ENCODE measurements around the gene BRCC3.

DNA sequence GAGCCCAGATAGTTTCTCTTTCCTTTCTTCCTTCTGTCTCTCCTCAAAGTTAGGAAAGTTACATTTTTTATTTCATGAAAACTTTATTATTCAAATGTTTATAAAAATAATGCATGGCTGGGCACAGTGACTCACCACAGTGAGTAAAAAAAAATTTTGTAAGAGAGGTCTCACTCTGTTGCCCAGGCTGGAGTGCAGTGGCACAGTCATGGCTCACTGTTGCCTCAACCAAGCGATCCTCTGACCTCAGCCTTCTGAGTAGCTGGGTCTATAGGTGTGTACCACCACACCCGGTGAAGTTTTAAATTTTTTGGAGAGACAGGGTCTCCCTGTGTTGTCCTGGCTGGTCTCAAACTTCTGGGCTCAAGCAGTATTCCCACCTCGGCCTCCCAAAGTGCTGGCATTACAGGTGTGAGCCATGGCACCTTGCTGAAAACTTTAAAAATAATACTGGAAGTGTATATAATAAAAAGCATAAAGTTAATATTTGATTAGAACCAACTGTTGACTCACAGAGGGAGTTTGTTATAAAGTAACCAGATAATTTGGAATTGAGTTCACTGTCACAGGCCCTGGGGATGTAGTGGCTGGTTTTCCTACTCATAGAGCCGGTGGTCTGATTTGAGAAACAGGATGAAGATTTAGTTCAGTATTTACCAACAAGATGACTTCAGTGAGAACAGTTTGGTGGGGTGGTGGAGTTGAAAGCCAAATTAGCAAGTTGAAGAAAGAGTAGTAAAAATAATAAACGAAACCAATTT lies 18.4 kb upstream of the BRCC3 start:
- TF ChIP-seq, protein P1, sequence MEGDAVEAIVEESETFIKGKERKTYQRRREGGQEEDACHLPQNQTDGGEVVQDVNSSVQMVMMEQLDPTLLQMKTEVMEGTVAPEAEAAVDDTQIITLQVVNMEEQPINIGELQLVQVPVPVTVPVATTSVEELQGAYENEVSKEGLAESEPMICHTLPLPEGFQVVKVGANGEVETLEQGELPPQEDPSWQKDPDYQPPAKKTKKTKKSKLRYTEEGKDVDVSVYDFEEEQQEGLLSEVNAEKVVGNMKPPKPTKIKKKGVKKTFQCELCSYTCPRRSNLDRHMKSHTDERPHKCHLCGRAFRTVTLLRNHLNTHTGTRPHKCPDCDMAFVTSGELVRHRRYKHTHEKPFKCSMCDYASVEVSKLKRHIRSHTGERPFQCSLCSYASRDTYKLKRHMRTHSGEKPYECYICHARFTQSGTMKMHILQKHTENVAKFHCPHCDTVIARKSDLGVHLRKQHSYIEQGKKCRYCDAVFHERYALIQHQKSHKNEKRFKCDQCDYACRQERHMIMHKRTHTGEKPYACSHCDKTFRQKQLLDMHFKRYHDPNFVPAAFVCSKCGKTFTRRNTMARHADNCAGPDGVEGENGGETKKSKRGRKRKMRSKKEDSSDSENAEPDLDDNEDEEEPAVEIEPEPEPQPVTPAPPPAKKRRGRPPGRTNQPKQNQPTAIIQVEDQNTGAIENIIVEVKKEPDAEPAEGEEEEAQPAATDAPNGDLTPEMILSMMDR (conservative IDR thresholded peaks at IDR 0.05; ENCODE audit: low read length): no peak
- TF ChIP-seq EZH2phosphoT487 (IDR thresholded peaks at IDR 0.05; ENCODE audit: borderline replicate concordance, low read depth, low read length): no peak
